IMR-90 (cell line): Measurements from ENCODE around the gene SMTNL1.

Source experiments
- BHLHE40 ChIP-seq: fragments of 150-350 bp; IDR thresholded peaks from 2 replicates; pipeline ENCODE4 v1.6.1; 2016; ENCODE audit warnings: mild to moderate bottlenecking, low read depth, low read length
- CEBPB ChIP-seq: IDR thresholded peaks from 2 replicates; pipeline ENCODE4 v1.6.1; 2012; ENCODE audit warnings: low read depth, low read length, improper control_type of control experiment
- CTCF ChIP-seq: conservative IDR thresholded peaks from 2 replicates; pipeline ENCODE4 v1.5.1; 2012; ENCODE audit warnings: mild to moderate bottlenecking, low read depth, low read length, improper control_type of control experiment
- MAZ ChIP-seq: IDR thresholded peaks from 2 replicates; pipeline ENCODE4 v1.6.1; 2012; ENCODE audit warnings: low read depth, mild to moderate bottlenecking, low read length, improper control_type of control experiment, moderate library complexity, borderline replicate concordance
- POLR2A ChIP-seq: IDR thresholded peaks from 2 replicates; pipeline ENCODE4 v1.6.1; 2012; ENCODE audit warnings: mild to moderate bottlenecking, low read depth, low read length
- RAD21 ChIP-seq: IDR thresholded peaks from 2 replicates; pipeline ENCODE4 v1.6.1; 2012; ENCODE audit warnings: low read length, improper control_type of control experiment
- RFX5 ChIP-seq: IDR thresholded peaks from 2 replicates; pipeline ENCODE4 v1.8.0; 2012; ENCODE audit warnings: low read depth, mild to moderate bottlenecking, low read length, moderate library complexity
- TF ChIP-seq, protein P1 (sequence below): fragments of 150-350 bp; IDR thresholded peaks from 2 replicates; pipeline ENCODE4 v1.6.1; 2017; ENCODE audit warnings: mild to moderate bottlenecking, antibody characterized with exemption, low read length, low read depth

GRCh38 chr11:57562596-57562995 lies 25.2 kb downstream of the SMTNL1 start:
- TF ChIP-seq CTCF (no peak), CEBPB (no peak), POLR2A (no peak), MAZ (no peak), RAD21 (no peak), RFX5 (no peak), BHLHE40 (no peak)
- TF ChIP-seq, protein P1, sequence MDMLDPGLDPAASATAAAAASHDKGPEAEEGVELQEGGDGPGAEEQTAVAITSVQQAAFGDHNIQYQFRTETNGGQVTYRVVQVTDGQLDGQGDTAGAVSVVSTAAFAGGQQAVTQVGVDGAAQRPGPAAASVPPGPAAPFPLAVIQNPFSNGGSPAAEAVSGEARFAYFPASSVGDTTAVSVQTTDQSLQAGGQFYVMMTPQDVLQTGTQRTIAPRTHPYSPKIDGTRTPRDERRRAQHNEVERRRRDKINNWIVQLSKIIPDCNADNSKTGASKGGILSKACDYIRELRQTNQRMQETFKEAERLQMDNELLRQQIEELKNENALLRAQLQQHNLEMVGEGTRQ: no peak
